Activated naive CD8-positive, alpha-beta T cell (primary cell): ENCODE data around the gene KMT2E.

ENCODE experiments used
- H3K27ac Mint-ChIP-seq: one replicate; pipeline ENCODE4 v1.8.0; 2021; ENCODE audit warnings: mixed read lengths
- H3K27me3 Mint-ChIP-seq: one replicate; pipeline ENCODE4 v1.8.0; 2021; ENCODE audit warnings: mixed read lengths
- H3K36me3 Mint-ChIP-seq: one replicate; pipeline ENCODE4 v1.8.0; 2021; ENCODE audit warnings: mixed read lengths
- H3K4me1 Mint-ChIP-seq: one replicate; pipeline ENCODE4 v1.8.0; 2021; ENCODE audit warnings: low read depth, mixed read lengths
- H3K4me3 Mint-ChIP-seq: one replicate; pipeline ENCODE4 v1.8.0; 2021; ENCODE audit warnings: mild to moderate bottlenecking, mixed read lengths
- H3K9me3 Mint-ChIP-seq: one replicate; pipeline ENCODE4 v1.8.0; 2021; ENCODE audit warnings: low read depth, mixed read lengths

The KMT2E gene

DNA sequence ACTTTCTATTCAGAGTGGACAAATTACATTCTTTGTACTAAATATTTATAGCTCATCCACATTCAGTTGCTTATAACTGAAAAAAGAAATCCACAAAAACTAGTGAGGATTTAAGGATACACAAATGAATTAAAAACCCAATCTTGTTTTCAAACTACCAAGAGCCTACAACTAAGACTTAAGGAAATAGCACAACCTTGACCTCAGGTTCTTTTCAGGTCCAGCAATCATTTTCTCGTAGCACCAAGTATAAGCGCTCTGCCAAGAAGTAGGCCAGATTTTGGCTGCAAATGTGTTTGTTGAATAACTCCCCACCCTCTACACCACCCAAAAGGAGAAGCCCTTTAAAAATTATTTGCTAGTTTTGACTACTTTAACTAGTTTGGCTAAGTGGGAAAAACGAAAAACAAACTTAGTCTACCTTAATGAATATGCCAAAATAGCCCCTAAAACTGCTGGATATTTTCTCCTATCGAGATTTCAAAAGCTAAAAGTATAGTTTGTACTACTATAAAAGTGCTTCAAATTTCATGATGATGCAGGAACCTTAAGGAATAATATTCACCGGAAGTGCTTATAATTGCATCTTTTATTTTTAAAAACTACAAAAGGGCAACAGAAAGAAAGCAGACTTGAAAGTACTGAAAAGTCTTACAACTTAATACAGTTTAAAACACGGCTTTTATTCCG, 2.7 kb upstream of the KMT2E start:
- Mint-ChIP-seq H3K9me3 (no peaks in the 10 kb centered on the region), H3K27me3 (no peaks in the 10 kb centered on the region), H3K4me1 (peaks cover 45% of the 10 kb centered on the region), H3K36me3 (peaks cover 10% of the 10 kb centered on the region), H3K27ac (peak overlapping the region; percentile 100), H3K4me3 (peak overlapping the region; percentile 99)

DNA sequence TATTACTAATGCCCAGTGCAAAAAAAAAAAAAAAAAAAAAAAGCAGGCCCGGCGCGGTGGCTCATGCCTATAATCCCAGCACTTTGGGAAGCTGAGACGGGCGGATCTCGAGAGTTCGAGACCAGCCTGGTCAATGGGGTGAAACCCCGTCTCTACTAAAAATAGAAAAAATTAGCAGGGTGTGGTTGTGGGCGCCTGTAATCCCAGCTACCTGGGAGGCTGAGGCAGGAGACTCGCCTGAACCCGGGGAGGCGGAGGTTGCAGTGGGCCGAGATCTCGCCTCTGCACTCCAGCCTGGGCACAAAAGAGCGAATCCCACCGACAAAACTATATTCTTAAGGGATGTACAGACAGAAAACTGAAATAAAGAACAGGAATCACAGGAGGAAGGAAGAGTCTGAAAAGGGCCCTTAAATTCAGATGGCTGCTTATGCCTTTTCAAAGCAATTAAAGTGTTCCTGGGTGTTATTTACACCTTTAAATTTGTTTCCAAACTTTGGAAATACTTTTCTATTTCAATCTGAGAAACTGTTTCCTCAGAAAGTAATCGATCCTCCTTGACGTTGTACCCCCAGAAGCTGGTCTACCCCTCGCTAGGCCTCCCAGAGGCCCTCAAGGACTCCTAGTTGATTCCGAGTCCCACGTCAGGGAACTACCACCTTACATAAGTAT, 2.0 kb upstream of the KMT2E start:
- H3K4me1 Mint-ChIP-seq = peaks cover 44% of the 10 kb centered on the region
- H3K36me3 Mint-ChIP-seq = peaks cover 8% of the 10 kb centered on the region
- no peaks in the 10 kb centered on the region for H3K27me3 Mint-ChIP-seq
- H3K27ac Mint-ChIP-seq = peak overlapping the region; percentile 100
- H3K4me3 Mint-ChIP-seq = peak overlapping the region; percentile 99
- H3K9me3 Mint-ChIP-seq = no peaks in the 10 kb centered on the region

DNA sequence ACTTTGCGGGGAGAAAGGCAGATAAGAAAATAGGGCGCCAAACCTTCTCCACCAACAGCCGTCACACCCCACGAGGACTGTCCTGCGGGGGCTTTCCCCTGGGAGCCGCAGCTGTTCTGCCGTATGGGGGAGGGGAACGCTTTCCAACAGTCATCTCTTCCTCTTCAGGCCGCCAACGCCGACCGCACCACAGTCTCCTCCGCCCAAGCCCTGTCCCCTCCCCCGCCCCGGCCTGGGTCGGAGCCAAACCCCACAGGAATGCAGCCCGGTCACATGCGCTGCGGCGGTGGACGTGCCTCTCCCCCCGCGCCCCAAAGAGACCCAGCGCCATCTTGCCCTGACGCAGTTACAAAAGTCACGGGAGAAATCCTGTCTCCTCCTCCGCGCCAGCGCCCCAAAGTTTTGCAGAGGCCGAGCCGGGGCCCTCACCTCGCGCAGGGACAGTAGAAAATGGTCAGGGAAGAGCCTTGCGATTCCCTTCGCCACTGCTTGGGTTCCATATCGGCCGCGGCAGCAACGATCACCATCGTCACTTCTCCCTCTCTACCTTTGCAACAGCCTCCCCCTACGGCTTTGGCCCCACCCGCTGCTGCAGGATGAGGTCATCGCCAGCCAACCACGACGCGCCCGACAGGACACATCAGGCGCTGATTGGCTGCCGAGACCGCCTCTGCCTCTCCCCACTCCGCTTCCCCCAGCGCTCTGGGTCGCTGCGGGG, 1.3 kb upstream of the KMT2E start:
- Mint-ChIP-seq H3K27ac (peak overlapping the region; percentile 100), H3K36me3 (peaks cover 8% of the 10 kb centered on the region), H3K27me3 (no peaks in the 10 kb centered on the region), H3K9me3 (no peaks in the 10 kb centered on the region), H3K4me1 (peaks cover 44% of the 10 kb centered on the region), H3K4me3 (peak overlapping the region; percentile 99)

DNA sequence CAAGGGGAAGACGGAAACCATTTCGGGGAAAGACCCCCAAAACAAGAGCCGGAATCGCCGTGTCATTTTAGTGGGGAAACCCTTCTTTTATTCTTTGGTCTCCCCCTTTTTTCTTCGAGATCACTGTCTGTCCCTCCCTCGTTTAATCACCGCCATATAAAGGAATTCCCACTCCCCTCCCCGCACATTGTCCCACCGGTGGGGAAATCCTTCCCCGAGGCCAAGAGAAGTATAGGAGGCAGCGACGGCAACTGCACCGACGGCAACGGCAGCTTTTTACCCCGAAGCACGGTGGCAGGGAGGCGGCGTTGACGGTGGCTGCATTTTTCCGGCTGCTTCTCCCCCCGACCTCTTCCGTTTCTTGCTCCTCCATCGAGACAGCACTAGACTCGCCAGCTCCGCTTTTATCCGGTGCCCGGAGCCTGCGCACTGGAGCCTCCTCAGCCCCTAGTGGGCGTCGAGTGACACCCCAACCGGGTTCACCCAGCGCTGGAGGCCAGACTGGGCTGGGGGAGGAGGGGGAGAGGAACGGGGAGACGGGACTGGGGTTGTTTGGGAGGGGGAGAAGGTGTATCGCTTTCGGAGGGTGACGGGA, 687 bp upstream of the KMT2E start:
- Mint-ChIP-seq H3K27ac (peak overlapping the region; percentile 100), H3K36me3 (peaks cover 6% of the 10 kb centered on the region), H3K9me3 (no peaks in the 10 kb centered on the region), H3K27me3 (no peaks in the 10 kb centered on the region), H3K4me3 (peak overlapping the region; percentile 99), H3K4me1 (peaks cover 39% of the 10 kb centered on the region)

DNA sequence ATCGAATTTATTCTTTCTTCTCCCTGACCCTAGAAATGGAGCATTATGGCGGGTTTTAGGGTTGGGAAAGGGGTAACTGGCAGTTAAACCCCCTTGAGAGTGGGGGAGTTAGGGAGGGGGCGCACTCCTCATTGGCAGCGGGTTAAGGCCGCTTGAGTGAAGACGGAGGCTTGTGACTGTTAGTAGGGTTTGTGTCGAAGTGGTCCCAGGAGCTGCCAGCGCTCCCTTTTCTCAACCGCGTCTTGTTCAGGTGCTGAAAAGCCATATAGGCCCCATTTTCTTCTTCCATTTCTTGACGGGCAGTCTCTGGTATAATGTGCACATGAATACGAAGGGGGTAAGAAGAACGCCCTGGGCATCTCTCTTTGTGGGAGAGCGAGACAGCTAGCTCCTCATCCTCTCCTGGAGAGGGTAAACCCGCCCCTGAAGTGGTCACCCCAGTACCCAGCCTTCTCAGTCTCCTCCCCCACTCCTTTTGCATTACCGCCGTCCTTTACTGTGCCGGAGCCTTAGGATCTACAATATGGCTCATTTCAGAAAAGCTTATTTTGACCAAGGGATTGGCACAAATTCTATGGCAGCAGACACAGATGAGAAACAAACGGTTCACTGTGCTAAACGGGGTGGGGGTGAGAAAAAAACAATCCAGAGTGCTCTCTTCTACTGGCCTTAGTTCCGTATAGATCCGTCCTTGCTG, 836 bp downstream of the KMT2E start:
- H3K9me3 Mint-ChIP-seq = no peaks in the 10 kb centered on the region
- peaks cover 6% of the 10 kb centered on the region for H3K36me3 Mint-ChIP-seq
- H3K27ac Mint-ChIP-seq = peak overlapping the region; percentile 100
- peak overlapping the region; percentile 99 for H3K4me3 Mint-ChIP-seq
- H3K27me3 Mint-ChIP-seq = no peaks in the 10 kb centered on the region
- H3K4me1 Mint-ChIP-seq = peaks cover 40% of the 10 kb centered on the region

DNA sequence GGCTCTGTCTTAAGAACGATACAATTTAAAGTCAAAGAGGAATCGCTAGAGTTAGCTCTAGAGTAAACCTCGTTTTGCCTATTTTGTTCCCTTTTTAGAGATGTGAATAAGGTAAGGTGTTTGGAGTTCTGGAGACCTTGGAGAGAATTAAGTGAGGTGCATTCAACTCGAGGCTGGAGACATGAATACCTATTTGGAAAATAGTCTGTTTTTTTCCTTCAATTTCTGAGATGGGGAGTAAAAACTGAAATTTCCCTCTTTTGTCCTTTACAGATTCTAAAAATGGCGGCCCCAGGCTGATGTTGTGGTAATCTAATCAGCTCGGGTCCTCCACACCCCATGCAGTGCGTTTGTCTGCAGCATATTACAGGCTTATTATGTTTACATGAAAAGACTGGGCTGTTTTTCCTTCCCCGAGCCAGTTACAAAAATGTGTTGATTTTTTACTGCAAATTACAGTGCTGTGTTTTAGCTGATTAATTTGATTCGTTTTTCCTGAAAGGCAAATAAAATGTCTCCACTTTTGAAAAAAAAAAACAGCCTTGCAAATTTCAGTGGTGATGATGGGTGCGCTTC, 1.5 kb downstream of the KMT2E start:
- H3K36me3 Mint-ChIP-seq = peaks cover 5% of the 10 kb centered on the region
- peak overlapping the region; percentile 100 for H3K27ac Mint-ChIP-seq
- no peaks in the 10 kb centered on the region for H3K9me3 Mint-ChIP-seq
- peaks cover 37% of the 10 kb centered on the region for H3K4me1 Mint-ChIP-seq
- H3K4me3 Mint-ChIP-seq = peak overlapping the region; percentile 99
- H3K27me3 Mint-ChIP-seq = no peaks in the 10 kb centered on the region

DNA sequence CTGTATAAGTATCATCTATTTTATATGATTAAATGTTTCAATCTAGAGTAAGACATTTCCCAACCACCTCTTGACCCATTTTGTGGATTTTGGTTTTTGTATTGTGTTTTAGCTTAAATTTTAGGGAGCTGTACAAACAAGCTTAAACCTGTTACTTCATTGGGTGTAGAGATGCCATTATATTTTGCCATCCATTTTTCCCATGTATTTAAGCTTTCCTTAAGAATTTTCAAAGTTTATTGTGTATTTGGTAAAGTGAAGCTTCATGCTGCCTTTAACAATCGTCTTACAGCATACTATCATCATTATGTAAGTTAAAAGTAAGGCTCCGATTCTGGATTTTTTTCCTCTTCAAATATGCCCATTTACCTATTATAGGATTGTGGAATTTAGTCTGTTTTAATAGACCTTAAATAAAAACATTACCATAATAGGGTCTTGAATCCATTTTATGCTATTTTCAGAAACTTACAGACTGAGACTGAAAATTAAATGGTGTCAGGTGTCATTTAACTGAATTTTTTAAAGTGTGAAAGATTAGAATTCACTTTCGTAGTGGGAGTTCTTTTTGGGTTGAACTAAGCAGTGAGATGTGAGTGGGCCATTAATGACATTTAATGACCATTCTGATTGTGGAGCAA, 2.2 kb downstream of the KMT2E start:
- Mint-ChIP-seq H3K4me1 (peaks cover 37% of the 10 kb centered on the region), H3K36me3 (peaks cover under 1% of the 10 kb centered on the region), H3K9me3 (no peaks in the 10 kb centered on the region), H3K27ac (peak overlapping the region; percentile 100), H3K4me3 (peak overlapping the region; percentile 99), H3K27me3 (no peaks in the 10 kb centered on the region)

DNA sequence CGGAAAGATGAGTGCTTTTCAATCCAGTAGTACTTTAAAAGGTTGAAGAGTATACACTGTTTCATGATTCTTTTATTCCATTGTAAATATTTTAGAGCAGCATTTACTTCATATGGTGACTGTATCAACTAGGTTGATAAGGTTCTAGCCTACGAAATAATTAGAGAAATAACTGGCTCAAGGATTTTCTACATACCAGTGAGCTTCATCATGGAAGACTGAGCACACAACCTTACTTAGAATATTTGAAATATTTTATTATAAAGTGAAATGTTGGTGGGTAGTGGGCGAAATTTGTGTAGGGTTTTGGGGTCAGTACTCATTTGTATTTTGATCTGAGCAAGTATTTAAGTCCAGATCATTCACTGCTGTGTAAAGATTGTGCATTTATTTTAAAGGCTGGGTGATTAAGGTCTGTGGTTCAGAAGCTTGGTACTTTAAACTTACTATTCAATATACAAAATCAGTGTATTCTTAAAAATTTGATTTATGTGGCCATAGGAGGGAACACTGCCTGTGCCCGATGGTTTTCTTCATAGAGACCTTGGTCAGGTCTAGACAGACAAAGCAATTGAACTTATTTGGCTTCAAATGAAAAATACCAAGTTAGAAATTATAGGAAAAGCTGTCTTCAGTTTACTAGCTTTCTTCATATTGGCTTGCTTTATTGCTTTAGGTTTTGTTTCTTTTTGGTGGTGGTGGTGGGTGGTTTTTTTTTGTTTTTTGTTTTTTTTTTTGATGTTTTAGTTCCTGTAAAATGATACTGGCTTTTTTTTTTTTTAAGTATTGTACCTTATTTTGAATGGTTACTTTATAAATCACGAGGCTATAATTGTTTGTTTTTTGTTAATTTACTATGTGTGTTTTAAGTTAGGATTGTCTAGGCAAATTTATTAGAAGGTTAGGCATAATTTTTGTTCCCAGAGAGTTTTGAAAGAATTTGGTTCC, 3.0 kb downstream of the KMT2E start:
- peak overlapping the region; percentile 99 for H3K4me3 Mint-ChIP-seq
- peaks cover 45% of the 10 kb centered on the region for H3K4me1 Mint-ChIP-seq
- H3K27ac Mint-ChIP-seq = peak overlapping the region; percentile 100
- H3K27me3 Mint-ChIP-seq = no peaks in the 10 kb centered on the region
- H3K36me3 Mint-ChIP-seq = peaks cover under 1% of the 10 kb centered on the region
- H3K9me3 Mint-ChIP-seq = no peaks in the 10 kb centered on the region

DNA sequence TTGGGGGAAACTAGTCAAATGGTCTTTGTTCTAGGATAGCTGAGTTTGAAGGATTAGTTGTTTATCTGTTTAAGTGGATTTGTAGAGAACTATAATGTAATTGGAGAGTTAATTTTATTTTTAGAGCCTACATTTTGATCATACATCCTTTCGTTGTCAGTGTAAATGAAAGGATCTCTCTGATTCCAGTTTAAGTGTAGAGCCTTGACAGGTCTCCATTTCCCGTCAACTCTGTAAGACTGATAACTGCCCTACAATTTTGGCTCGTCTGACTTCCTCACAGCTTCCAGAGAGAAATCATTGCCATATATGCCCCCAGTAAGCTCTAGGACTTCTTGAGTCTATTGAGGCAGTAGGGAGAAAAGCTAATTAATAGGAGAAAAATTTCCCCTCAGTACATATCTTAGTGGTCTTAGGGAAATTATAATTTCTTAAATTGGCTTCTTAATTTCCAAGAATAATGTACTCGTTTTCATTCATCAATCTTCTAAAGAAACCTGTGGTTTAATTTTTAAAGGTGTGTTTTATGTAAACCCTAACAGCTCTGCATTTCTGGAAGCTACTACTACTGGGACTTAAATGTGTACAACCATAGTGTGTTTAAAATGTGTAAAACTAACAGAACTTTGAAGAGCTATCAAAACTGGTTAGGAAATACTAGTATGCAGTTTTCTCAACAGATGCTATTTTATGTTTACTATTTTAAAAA, 3.8 kb downstream of the KMT2E start:
- H3K9me3 Mint-ChIP-seq = no peaks in the 10 kb centered on the region
- H3K27ac Mint-ChIP-seq = peak overlapping the region; percentile 100
- peak overlapping the region; percentile 99 for H3K4me3 Mint-ChIP-seq
- H3K27me3 Mint-ChIP-seq = no peaks in the 10 kb centered on the region
- peaks cover 5% of the 10 kb centered on the region for H3K36me3 Mint-ChIP-seq
- H3K4me1 Mint-ChIP-seq = peaks cover 53% of the 10 kb centered on the region

DNA sequence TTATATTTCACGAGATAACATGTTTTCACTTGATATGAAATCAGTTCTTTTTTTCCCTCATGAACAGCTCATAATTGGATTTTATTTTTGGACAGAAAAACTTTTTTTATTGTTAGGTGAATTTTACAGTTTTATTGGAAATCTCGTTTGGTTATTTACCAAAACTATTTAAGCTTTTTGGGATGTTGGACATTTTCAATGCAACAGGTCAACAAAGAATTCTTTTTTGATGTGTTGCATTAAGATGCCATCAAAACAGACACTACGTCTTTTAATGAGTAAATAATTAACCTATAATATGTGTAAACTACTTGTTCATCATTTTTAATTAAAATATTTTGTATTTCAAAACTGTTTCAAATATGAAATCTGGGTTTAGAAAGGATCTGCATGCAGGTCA, 5.3 kb downstream of the KMT2E start:
- Mint-ChIP-seq H3K27ac (peak overlapping the region; percentile 18), H3K9me3 (no peaks in the 10 kb centered on the region), H3K36me3 (peaks cover 5% of the 10 kb centered on the region), H3K4me1 (peaks cover 64% of the 10 kb centered on the region), H3K27me3 (no peaks in the 10 kb centered on the region), H3K4me3 (peak overlapping the region; percentile 21)

DNA sequence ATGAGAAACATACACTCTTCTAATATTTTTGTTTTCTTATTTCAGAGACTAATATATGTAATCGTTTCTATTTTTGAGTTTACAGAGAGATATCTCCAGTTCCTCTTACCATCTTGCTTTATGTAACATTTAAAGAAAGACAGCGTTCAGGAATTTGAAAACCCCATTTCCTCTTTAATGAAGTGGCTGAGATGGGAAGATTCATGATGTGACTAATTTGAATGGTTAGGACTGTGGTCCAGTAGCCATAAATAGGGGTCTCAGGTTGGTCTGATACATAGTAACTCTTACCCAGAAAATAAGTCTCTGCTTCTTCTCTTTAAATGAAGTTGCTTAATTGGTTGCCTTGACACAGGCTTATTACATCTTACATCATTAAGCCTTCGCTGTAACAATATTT, 6.9 kb downstream of the KMT2E start:
- no peaks in the 10 kb centered on the region for H3K27me3 Mint-ChIP-seq
- peaks cover 5% of the 10 kb centered on the region for H3K36me3 Mint-ChIP-seq
- H3K4me3 Mint-ChIP-seq = peak overlapping the region; percentile 65
- peak overlapping the region; percentile 77 for H3K27ac Mint-ChIP-seq
- H3K9me3 Mint-ChIP-seq = no peaks in the 10 kb centered on the region
- peaks cover 80% of the 10 kb centered on the region for H3K4me1 Mint-ChIP-seq

DNA sequence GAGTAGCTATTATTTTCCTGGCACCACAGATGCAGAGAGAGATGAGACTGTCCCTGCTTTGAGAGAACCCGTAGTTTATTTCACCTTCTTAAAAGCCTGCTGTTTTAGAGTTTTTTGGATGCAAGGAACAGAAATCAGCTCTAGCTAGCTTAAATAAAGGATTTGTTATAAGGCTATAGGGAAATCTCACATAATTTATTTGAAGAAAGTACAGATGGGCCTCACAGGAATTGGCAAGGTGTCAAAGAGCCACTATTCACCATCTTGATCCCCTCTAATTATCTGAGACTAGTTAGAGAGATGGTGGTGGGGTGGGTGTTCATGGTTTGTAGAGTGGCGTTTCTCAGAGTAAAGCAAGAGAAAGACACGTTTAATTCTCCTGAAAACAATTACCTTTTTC, 7.3 kb downstream of the KMT2E start:
- H3K4me3 Mint-ChIP-seq = peak overlapping the region; percentile 65
- H3K9me3 Mint-ChIP-seq = no peaks in the 10 kb centered on the region
- peaks cover 82% of the 10 kb centered on the region for H3K4me1 Mint-ChIP-seq
- peaks cover 5% of the 10 kb centered on the region for H3K36me3 Mint-ChIP-seq
- peak overlapping the region; percentile 59 for H3K27ac Mint-ChIP-seq
- no peaks in the 10 kb centered on the region for H3K27me3 Mint-ChIP-seq

DNA sequence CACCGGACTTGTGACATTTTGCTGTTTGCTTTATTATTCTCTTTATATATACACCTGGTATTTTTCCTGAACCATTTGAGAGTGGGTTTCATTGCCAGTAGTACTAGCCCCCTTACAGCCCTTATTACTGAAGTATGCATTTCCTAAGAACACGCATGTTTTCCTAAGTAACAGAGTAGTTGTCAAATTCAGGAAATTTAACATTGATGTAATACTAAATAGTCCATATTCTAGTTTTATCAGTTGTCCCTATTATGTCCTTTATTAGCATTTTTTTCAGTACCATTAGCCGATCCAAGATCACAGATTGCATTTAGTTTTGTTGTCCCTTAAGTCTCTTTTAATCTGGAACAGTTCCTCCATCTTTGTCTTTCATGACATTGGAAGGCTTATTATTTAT, 8.0 kb downstream of the KMT2E start:
- H3K27me3 Mint-ChIP-seq = no peaks in the 10 kb centered on the region
- peaks cover 5% of the 10 kb centered on the region for H3K36me3 Mint-ChIP-seq
- H3K4me3 Mint-ChIP-seq = peak overlapping the region; percentile 35
- peak overlapping the region; percentile 2 for H3K27ac Mint-ChIP-seq
- H3K4me1 Mint-ChIP-seq = peaks cover 83% of the 10 kb centered on the region
- H3K9me3 Mint-ChIP-seq = no peaks in the 10 kb centered on the region
